Transverse colon (tissue), 4 donors: ENCODE results near the gene DNAJC10. TPM values are rescaled to one million over a fixed set of nuclear protein-coding genes. Genes with fewer than 3 reads are reported as not detected.
"Not testable (repeated sequence)": the region's sequence is repeated elsewhere in the genome, so short reads cannot be mapped to it uniquely, and the experiment has no call there.

Experiments
- DNase-seq: peaks from one replicate; pipeline ENCODE4 v3.0.0-alpha.2; 2019
- H3K27ac ChIP-seq, 4 donors: fragments of 200-600 bp; sonication (generic); 2 replicates each; pipeline ENCODE4 v1.5.1; 2016 to 2018; ENCODE audit warnings: inconsistent platforms in 4 of 4
- H3K27me3 ChIP-seq: fragments of 200-600 bp; sonication (generic); 2 replicates; pipeline ENCODE4 v1.5.1; 2017; ENCODE audit warnings: inconsistent platforms
- H3K36me3 ChIP-seq, 4 donors: fragments of 200-600 bp; sonication (generic); 2 replicates each; pipeline ENCODE4 v1.5.1; 2017 to 2019; ENCODE audit warnings: inconsistent platforms in 4 of 4
- H3K4me1 ChIP-seq, 4 donors: fragments of 200-600 bp; sonication (generic); 2 replicates each; pipeline ENCODE4 v1.5.1; 2017 to 2020; ENCODE audit warnings: inconsistent platforms in 4 of 4
- H3K4me3 ChIP-seq, 4 donors: fragments of 200-600 bp; sonication (generic); 1 replicate in 1 of 4; 2 replicates in 3 of 4; pipeline versions ENCODE4 v1.5.1 to v1.6.1; 2017 to 2019; ENCODE audit warnings: inconsistent platforms in 4 of 4
- H3K9me3 ChIP-seq, 2 donors: fragments of 200-600 bp; sonication (generic); 2 replicates each; pipeline ENCODE4 v1.5.1; 2017 to 2019; ENCODE audit warnings: inconsistent platforms in 2 of 2
- EP300 ChIP-seq: sonication (generic); formaldehyde crosslinking; IDR thresholded peaks from one replicate; pipeline ENCODE4 v1.6.1; 2017; ENCODE audit warnings: antibody characterized with exemption, low read depth
- POLR2A ChIP-seq: fragments of 450-650 bp; IDR thresholded peaks from one replicate; pipeline ENCODE4 v1.6.1; 2016; ENCODE audit warnings: antibody characterized with exemption, mild to moderate bottlenecking, moderate library complexity
- POLR2AphosphoS5 ChIP-seq, 3 donors: sonication (generic); formaldehyde crosslinking; IDR thresholded peaks; one replicate each; pipeline ENCODE4 v1.6.1; 2016; ENCODE audit warnings: antibody characterized with exemption in 3 of 3
- WGBS, 2 donors: methylation state at CpG; one replicate each; pipeline ENCODE4 v1.1.5; 2018; ENCODE audit warnings: low coverage in 1 of 2; 5-methylcytosine and 5-hydroxymethylcytosine counted together
- in situ Hi-C, 4 donors: fragments of 200-750 bp; cut with MboI; loops; one replicate each; pipeline versions ENCODE4 v1.15.0 to v1.15.1; 2017; ENCODE audit warnings: low sequenced_read_pairs in 3 of 4, low pct_ligation_motif_present in 1 of 4, low pct_unique_long_range_greater_than_20kb in 1 of 4
- intact Hi-C: fragments of 100-400 bp; cut with DNase I; formaldehyde crosslinking; loops from one replicate; pipeline ENCODE4 v1.15.1; 2023; ENCODE audit warnings: low total_unique reads
- total RNA-seq, 4 donors: library from RNA; depleted of rRNA; stranded (reverse); fragments of >200 nt; gene quantifications; one replicate each; pipeline ENCODE4 v1.1.0, GENCODE V29; 2016
- TF ChIP-seq, protein P1 (sequence below), 5 experiments: fragments of 200-600 bp in 3 of 5; fragments of 450-650 bp in 2 of 5; sonication (generic) in 3 of 5; IDR thresholded peaks; 1 replicate in 2 of 5; 2 replicates in 3 of 5; pipeline ENCODE4 v1.5.1; 2016 to 2017; ENCODE audit warnings: antibody characterized with exemption in 5 of 5, inconsistent platforms in 3 of 5, mild to moderate bottlenecking in 2 of 5, moderate library complexity in 1 of 5

DNAJC10 gene
- total RNA-seq, 4 donors from 2014 or later: 27.4 to 37.9 (median 35.5) TPM

DNA sequence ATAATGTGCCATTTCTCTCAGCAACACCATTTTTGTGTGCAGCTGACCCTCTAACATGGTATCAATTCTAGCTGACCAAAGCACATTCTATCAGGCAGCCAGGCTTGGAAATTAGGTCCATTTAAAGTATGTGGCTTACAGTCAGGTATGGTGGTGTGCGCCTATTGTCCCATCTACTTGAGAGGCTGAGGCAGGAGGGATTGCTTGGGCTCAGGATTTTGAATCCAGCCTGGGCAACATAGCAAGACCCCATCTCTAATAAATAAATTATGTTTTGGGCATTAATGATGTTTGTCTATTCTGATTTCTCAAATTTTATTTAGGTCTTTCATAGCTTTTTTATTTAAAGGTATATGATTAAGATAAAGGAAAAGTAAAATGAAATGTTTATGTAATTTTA lies 63.3 kb downstream of the DNAJC10 start:
- no peak for DNase-seq
- Histone ChIP-seq H3K4me1 (no peaks in the 10 kb centered on the region), H3K9me3 (no peaks in the 10 kb centered on the region), H3K4me3 (no peak overlapping the region), H3K27me3 (no peaks in the 10 kb centered on the region), H3K27ac (no peak overlapping the region), H3K36me3 (peaks cover 0 to 29% (median 0%) of the 10 kb centered on the region in 4 donors)
- intact Hi-C loops (no loop called here), in situ Hi-C loops (loop anchor here in 1 of 4 donors (25.0 kb wide), 1 partner anchor 183 kb away; no protein-coding TSS in a partner anchor)
- TF ChIP-seq POLR2A (no peak), EP300 (no peak), POLR2AphosphoS5 (IDR thresholded peaks at IDR 0.05) (no peak)
- TF ChIP-seq, protein P1, sequence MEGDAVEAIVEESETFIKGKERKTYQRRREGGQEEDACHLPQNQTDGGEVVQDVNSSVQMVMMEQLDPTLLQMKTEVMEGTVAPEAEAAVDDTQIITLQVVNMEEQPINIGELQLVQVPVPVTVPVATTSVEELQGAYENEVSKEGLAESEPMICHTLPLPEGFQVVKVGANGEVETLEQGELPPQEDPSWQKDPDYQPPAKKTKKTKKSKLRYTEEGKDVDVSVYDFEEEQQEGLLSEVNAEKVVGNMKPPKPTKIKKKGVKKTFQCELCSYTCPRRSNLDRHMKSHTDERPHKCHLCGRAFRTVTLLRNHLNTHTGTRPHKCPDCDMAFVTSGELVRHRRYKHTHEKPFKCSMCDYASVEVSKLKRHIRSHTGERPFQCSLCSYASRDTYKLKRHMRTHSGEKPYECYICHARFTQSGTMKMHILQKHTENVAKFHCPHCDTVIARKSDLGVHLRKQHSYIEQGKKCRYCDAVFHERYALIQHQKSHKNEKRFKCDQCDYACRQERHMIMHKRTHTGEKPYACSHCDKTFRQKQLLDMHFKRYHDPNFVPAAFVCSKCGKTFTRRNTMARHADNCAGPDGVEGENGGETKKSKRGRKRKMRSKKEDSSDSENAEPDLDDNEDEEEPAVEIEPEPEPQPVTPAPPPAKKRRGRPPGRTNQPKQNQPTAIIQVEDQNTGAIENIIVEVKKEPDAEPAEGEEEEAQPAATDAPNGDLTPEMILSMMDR (IDR thresholded peaks at IDR 0.05): no peak
- WGBS, 2 donors: 100% methylated on average over 1 of the region's 1 CpG

DNA sequence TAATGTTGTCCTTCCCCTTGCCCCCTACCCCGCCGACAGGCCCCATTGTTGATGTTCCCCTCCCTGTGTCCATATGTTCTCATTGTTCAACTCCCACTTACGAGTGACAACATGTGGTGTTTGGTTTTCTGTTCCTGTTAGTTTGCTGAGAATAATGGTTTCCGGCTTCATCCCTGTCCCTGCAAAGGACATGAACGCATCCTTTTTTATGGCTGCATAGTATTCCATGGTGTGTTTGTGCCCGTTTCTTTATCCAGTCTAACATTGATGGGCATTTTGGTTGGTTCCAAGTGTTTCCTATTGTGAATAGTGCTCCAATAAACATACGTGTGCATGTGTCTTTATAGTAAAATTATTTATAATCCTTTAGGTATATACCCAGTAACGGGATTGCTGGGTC lies 65.0 kb downstream of the DNAJC10 start:
- H3K27ac ChIP-seq, intact Hi-C loops, H3K4me1 ChIP-seq, H3K27me3 ChIP-seq, H3K9me3 ChIP-seq, DNase-seq, H3K4me3 ChIP-seq: not testable (repeated sequence)
- WGBS, 2 donors: 100% methylated on average over 8 of the region's 8 CpGs
- H3K36me3 ChIP-seq: peaks cover 0 to 20% (median 0%) of the 10 kb centered on the region in 4 donors
- in situ Hi-C loops: loop anchor here in 2 of 4 donors (10.0 to 25.0 kb wide), 2 partner anchors 181 to 204 kb away; no protein-coding TSS in a partner anchor

DNA sequence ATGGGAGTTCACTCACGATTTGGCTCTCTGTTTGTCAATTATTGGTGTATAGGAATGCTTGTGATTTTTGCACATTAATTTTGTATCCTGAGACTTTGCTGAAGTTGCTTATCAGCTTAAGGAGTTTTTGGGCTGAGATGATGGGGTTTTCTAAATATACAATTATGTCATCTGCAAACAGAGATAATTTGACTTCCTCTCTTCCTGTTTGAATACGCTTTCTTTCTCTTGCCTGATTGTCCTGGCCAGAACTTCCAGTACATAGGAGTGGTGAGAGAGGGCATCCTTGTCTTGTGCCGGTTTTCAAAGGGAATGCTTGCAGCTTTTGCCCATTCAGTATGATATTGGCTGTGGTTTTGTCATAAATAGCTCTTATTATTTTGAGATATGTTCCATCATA lies 66.6 kb downstream of the DNAJC10 start:
- intact Hi-C loops, H3K27ac ChIP-seq, H3K4me1 ChIP-seq, DNase-seq, H3K9me3 ChIP-seq, H3K4me3 ChIP-seq, H3K27me3 ChIP-seq, H3K36me3 ChIP-seq: not testable (repeated sequence)
- in situ Hi-C loops: loop anchor here in 2 of 4 donors (10.0 to 25.0 kb wide), 2 partner anchors 180 to 202 kb away; no protein-coding TSS in a partner anchor
- WGBS, 2 donors: 75 to 87% methylated on average over 2 to 3 of the region's 3 CpGs

DNA sequence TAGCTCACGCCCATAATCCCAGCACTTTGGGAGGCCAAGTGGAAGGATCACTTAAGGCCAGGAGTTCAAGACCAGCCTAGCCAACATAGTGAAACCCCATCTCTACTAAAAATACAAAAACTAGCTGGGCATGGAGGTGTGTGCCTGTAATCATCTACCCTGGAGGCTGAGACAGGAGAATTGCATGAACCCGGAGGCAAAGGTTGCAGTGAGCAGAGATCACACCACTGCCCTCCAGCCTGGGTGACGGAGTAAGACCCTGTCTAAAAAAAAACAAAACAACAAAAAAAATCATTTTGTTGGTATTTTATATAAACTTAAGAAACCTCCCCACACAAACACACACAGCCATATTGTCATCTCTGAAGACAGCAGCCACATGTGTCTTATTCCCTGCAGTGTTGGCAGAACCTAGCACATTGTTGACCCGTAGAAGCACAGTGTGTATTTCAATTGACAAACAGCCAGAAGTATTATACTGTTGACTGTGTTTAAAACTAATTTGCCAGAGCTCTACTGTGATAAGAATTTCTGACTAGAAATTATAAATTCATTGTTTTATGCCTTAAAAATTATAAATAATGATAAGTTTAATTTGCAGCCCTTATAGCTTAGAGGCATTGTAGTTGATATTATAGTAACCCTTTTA lies 68.1 kb downstream of the DNAJC10 start:
- Histone ChIP-seq H3K27ac (no peak overlapping the region), H3K4me3 (no peak overlapping the region), H3K4me1 (no peaks in the 10 kb centered on the region), H3K27me3 (no peaks in the 10 kb centered on the region), H3K36me3 (peaks cover 0 to 5% (median 0%) of the 10 kb centered on the region in 4 donors), H3K9me3 (no peaks in the 10 kb centered on the region)
- WGBS, 2 donors: 60 to 88% methylated on average over 1 to 4 of the region's 4 CpGs
- no peak for DNase-seq
- TF ChIP-seq POLR2A (no peak), POLR2AphosphoS5 (IDR thresholded peaks at IDR 0.05) (no peak), EP300 (no peak)
- TF ChIP-seq, protein P1 (IDR thresholded peaks at IDR 0.05): no peak
- in situ Hi-C loops (loop anchor here in 2 of 4 donors (10.0 to 25.0 kb wide), 2 partner anchors 178 to 201 kb away; no protein-coding TSS in a partner anchor), intact Hi-C loops (no loop called here)

DNA sequence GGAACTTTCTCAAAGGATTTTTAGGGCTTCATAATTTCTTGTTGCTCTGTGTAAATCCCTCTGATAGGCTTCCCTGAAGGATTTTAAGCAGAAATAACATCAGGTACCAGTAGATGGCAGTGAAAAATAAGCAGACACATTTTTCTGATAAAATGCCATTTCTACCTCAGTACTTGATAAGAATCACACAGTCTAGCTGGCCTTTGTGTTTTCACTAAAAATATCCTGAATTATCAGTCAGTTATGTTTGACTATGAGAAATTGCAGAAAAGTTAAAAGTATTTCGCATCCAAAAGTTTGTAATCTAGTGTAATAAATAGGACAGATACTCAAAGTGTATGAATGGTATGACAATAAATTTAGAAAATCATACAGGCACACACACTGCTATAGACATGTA lies 68.7 kb downstream of the DNAJC10 start:
- in situ Hi-C loops: loop anchor here in 2 of 4 donors (10.0 to 25.0 kb wide), 2 partner anchors 178 to 200 kb away; no protein-coding TSS in a partner anchor
- H3K4me1 ChIP-seq: no peaks in the 10 kb centered on the region
- no peaks in the 10 kb centered on the region for H3K27me3 ChIP-seq
- H3K36me3 ChIP-seq: peaks cover 0 to 5% (median 0%) of the 10 kb centered on the region in 4 donors
- 73 to 92% methylated on average over 1 of the region's 1 CpG for whole genome bisulfite sequencing, 2 donors
- TF ChIP-seq EP300: no peak
- no peak for TF ChIP-seq POLR2A
- TF ChIP-seq POLR2AphosphoS5 (IDR thresholded peaks at IDR 0.05): no peak
- TF ChIP-seq, protein P1 (IDR thresholded peaks at IDR 0.05): peak; percentile 24 to 48 (median 43)
- intact Hi-C loops: no loop called here
- no peak overlapping the region for H3K27ac ChIP-seq
- H3K9me3 ChIP-seq: no peaks in the 10 kb centered on the region
- DNase-seq: no peak
- H3K4me3 ChIP-seq: no peak overlapping the region
